Activated CD8-positive, alpha-beta memory T cell treated with anti-CD3 and anti-CD28 coated beads for 1 hour (primary cell): ENCODE data around the gene C11orf54.
A peak's percentile ranks its signal among the peaks of the same experiment; 100 is the strongest.
"Not testable (repeated sequence)": the region's sequence is repeated elsewhere in the genome, so short reads cannot be mapped to it uniquely, and the experiment has no call there.

Source experiments
- DNase-seq, 2 donors: peaks; one replicate each; pipeline ENCODE4 v3.0.0-alpha.2; 2020; ENCODE audit warnings: low read depth in 1 of 2; ENCODE audit errors: extremely low read depth in 1 of 2

The C11orf54 gene

DNA sequence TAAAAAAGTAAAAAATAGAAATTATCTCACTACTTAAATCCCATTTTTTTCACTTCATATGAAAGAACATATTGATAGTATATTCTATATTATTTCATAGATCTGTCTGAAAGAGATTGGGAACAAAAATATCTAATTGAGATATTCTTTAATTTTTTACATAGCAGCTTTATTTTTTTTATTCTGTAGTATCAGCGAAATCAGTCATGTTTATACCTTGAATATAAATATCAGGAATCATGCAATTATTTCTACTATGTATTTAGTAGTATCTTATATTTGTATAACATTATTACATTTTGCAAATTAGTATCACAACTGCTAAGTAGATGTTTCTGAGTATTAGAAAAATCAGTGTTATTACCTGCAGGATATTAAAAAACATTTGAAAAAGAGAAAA is 20.4 kb downstream of the C11orf54 start:
- DNase-seq: no peak

DNA sequence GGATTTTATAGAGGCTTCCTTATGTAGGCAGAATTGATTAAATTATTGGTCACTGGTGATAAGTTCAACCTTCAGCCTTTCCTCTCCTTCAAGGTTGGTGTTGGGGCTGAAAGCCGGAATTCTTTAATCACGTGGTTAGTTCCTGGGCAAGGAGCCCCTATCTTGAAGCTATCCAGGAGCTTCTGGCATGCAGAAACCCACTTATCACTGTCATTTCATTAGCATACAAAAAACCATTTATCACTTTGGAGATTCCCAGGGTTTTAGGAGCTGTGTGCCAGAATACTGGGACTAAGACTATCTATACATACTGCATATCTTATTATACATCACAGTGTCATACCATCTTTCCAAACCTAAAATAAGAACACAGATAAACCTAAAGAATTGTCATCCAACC is 24.1 kb downstream of the C11orf54 start:
- no peak for DNase-seq

DNA sequence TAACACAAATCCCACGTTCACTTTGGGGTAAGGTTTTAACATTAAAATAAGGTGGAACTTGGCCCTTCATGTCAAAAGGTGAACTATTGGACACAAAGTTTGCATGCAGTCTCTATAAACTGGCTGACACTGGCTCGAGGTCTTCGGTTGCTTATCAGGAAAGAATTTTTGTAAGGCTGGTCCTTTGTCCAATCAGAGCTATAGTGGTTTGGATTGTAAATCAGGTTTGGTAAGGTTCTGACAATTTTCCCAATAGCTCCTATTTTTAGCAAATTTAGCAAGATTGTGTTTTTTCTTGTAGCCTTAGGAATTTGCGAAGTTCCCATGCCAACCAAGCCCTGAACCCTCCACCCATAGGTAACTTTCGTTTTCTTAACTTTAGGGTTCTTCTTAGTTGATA is 25.0 kb downstream of the C11orf54 start:
- no peak for DNase-seq

GRCh38 chr11:93767018-93767417 is 25.5 kb downstream of the C11orf54 start:
- DNase-seq: no peak

GRCh38 chr11:93770160-93770559 is 28.7 kb downstream of the C11orf54 start:
- no peak for DNase-seq

GRCh38 chr11:93772123-93772522 is 30.7 kb downstream of the C11orf54 start:
- no peak for DNase-seq

- no peak for DNase-seq
Measured at GRCh38 chr11:93773045-93773477, 31.6 kb downstream of the C11orf54 start.

DNA sequence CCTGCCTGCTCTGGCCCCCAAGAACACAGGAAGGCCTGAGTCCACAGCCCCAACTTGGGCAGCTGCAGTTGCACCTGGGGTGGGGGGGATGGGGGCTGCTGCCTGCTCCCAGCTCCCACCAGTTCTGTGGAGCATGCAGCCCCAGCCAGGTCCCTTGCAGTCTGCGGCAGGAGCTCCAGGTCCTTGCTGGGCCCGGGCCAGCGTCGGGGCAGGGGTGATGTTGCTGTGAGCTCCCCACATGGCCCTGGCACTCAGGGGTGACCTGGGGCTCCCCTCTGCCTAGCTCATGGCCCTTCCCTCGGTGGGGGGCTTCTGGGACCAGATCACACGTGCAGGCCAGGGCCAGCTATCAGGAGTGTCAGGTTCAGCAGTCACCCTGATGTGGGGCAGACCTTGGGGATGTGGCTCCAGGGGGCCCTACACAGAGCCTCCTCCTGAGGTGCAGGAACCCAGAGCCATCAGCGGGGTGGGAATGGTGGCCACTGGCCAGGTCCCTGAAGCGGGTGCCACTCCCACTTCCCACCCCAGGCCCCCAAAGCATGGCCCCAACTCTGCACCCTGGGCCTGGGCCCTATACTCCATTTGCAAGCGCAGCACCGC is 32.2 kb downstream of the C11orf54 start:
- DNase-seq: no peak

DNA sequence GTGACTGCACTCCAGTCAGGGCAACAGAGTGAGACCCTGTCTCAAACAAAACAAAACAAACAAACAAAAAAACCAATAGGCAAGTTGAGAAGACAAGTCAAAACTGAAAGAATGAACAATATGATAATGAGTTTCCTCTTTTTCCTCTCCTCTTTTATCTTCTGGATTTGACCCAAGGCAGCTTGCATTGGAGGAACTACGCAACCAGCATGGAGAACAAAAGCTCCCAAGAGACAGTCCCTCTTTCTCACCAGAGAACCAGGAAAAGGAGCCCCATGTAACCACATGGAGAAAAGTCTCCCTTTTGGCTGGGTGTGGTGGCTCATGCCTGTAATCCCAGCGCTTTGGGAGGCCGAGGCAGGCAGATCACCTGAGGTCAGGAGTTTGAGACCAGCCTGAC is 33.1 kb downstream of the C11orf54 start:
- not testable (repeated sequence) for DNase-seq

- DNase-seq: no peak
Measured at GRCh38 chr11:93775289-93775688, 33.8 kb downstream of the C11orf54 start.

DNA sequence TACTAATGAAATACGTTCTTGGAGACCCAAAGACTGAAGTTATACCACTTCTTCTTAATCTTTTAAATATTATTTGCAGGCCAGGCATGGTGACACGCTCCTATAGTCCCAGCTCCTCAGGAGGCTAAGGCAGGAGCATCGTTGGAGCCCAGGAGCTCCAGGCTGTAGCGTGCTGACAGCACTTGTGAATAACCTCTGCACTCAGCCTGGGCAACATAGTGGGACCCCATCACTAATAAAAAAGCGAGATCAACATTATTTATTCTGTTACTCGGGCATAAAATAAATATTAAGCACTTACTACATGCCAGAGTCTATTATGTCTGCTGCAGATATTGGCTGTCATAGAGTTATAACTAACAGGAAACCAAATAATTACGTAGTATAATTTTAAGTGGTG is 41.9 kb downstream of the C11orf54 start:
- DNase-seq: no peak

DNA sequence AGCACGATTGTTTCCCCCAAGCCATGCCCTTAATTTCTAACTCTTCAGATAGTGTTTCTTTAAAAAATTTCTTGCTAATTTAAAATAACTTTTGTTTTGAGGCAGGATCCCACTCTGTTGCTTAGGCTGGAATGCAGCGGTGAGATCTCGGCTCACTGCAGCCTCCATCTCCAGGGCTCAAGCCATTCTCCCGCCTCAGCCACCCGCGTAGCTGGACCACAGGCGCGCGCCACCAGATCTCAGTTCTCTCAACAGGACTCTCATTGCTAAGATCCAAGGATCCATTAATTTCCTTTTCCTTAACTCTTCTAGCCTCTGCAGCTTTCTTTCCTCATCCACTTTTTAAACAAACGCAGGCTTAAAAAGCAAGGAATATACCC is 42.3 kb downstream of the C11orf54 start:
- no peak for DNase-seq

- peak; percentile 69 to 79 for DNase-seq
Measured at GRCh38 chr11:93784145-93784934, 42.9 kb downstream of the C11orf54 start, which contains the start of gene MED17. Gene MED17, plus strand, starts transcription at chr11:93784282. Its CDS starts 232 bp downstream, at chr11:93784514.

DNA sequence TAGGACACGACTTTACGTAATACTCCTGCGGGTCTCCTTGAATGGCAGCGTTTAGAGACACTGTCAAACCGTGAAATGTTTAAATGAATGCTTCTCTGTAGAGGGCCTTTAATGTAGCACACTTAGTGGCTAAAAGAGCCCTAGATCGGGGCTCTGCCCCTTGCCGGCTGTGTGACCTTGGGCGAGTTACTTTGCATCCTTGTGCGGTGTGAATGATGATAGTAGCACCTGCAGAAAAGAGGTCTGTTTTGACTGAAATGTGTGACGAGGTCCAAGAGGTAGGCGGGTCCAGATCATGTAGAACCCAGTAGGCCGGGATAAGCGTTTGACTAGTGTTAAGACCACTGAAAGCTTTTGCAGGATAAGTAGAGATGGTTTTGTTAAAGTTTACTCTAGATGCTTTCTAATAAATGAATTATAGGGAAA is 43.5 kb downstream of the C11orf54 start:
- no peak for DNase-seq

GRCh38 chr11:93791493-93791892 is 50.0 kb downstream of the C11orf54 start:
- DNase-seq: no peak

DNA sequence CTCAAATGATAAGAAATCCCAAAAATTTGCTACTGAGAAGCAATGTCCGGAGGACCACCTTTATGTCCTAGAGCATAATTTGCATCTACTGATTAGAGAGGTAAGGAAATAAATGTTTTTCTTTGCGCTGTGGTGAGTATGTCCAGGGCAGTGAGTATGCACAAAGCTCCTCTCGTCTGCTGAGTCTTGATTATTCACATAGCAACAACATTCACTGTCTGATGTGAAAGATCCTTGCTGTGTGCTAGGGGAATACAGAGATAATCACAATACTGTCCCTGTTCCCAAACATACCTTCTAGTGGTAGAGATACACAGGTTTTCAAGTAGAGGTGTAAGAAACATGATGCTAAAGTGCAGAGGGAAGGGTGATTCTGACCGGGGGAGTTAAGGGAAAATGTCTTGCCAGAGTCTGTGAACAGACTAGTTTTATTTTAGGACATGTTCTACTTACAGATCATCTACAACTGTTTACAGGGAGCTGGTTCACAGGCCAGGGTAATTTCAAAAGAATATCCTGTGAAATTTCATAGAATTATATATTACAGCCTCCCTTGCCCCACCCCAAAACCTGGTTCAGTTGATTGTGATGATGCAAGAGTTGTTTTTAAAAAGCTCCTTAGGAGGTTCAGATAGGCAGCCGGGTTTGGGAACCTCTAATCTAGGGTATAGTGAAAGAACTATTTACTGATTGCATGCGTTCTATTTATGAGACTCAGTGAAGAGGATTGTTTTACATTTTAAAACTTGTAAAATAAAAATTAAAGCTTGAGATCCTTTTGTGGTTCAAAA is 55.2 kb downstream of the C11orf54 start:
- DNase-seq: no peak

DNA sequence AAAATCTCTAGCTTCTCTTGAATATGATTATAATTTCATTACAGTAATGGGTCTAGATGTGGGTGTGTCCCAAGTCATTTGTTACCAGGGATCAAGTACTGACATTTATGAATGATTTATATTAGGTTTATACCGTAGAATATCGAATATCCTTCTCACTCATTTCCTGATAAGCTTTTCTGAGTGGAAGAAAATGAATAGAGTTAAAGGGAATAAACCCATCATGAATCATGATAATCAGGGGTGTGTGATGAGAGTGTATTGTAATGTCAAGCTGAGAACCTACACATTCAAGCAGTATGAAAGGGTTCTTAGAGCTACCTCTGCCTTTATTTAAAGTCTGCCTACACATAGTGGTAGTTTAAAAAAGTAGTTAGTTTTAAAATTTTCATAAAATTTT is 59.9 kb downstream of the C11orf54 start:
- no peak for DNase-seq

- DNase-seq: no peak
Measured at GRCh38 chr11:93804879-93805278, 63.4 kb downstream of the C11orf54 start.

DNA sequence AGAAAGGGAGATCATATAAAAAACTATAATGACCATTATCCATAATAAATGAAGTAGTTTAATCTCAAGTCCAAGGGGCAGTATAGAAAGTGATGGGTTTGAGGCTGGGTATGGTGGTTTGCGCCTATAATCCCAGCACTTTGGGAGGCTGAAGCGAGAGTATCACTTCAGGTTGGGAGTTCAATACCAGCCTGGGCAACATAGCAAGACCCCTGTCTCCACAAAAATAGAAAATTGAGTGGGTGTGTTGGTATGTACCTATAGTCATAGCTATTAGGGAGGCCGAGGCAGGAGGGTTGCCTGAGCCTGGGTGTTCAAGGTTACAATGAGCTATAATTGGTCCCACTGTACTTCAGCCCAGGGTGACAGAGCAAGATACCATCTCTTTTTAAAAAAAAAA is 66.5 kb downstream of the C11orf54 start:
- DNase-seq: no peak

GRCh38 chr11:93813974-93814373 is 72.5 kb downstream of the C11orf54 start:
- DNase-seq: no peak
